BJ (cell line): ENCODE measurements around the gene LIF. TPM values are rescaled to one million over a fixed set of nuclear protein-coding genes. Genes with fewer than 3 reads are reported as not detected.

Source experiments
- CTCF ChIA-PET: fragments of 350-600 bp; formaldehyde crosslinking; extraction: SDS; loops from one replicate; lab custom pipeline; 2021; ENCODE audit warnings: antibody characterized with exemption, inconsistent platforms; lab: Yijun Ruan, JAX
- POLR2A ChIA-PET: fragments of 300-600 bp; sonication (Branson Sonifier 250); formaldehyde crosslinking; extraction: SDS; loops from one replicate; lab custom pipeline; 2021; ENCODE audit warnings: antibody characterized with exemption; lab: Charles Lee
- DNase-seq: peaks from one replicate; pipeline ENCODE4 v3.0.0-alpha.2; 2011; ENCODE audit warnings: low read depth
- H3K27me3 ChIP-seq: 2 replicates; pipeline ENCODE4 v1.6.0; 2011; ENCODE audit warnings: low read length; ENCODE audit not compliant: control insufficient read depth, insufficient read depth
- H3K36me3 ChIP-seq: 2 replicates; pipeline ENCODE4 v1.5.1; 2011; ENCODE audit warnings: low read length; ENCODE audit not compliant: control insufficient read depth, insufficient read depth
- H3K4me3 ChIP-seq: 2 replicates; pipeline ENCODE4 v1.5.1; 2011; ENCODE audit warnings: low read depth, mild to moderate bottlenecking, control low read depth, low read length
- polyA plus RNA-seq: library from polyadenylated mRNA; depleted of rRNA; stranded (reverse); fragments of >200 nt; gene quantifications from 2 replicates; pipeline ENCODE4 v1.2.3, GENCODE V29; 2011
- TF ChIP-seq, protein P1 (sequence below): IDR thresholded peaks from 2 replicates; pipeline ENCODE4 v1.5.1; 2011; ENCODE audit warnings: low read depth, mild to moderate bottlenecking, control low read depth, inconsistent platforms, low read length, moderate library complexity; ENCODE audit not compliant: insufficient read depth

LIF gene
- polyA plus RNA-seq, 1 experiment, result 5.8 TPM

DNA sequence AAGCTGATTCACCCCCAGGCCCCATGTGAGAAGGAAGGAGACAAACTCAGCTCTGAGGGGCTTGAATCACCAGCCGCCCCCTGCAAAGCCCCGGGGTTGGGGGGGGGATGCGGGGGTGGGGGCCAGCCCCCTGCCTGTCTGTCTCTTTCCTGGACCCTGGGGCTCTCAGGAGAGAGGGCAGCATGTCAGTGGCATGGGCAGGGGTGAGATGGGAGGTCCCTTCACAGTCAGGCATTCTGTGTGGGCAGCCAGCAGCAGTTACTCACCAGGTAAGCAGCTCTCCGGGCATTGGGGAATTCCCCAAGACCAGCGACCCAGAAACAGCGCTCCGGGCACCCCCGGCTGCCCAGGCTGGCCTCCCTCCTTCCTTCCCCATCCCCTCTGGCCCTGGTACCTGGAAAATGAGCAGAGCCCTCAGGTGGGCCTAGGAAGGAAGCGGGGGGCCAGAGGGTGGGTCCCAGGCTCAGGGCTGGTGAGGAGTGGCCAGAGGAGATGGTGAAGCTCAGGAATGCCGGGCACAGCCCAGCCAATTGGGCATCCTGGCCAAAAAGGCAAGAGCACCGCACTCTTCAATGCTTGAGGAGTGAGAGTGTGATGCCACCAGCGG lies 4.2 kb upstream of the LIF start:
- POLR2A ChIA-PET, result interaction anchor here (0.6 kb wide), 2 partner anchors 93 to 166 kb away, joined by 3 read pairs; no protein-coding TSS in a partner anchor
- H3K27me3 ChIP-seq, result no peaks in the 10 kb centered on the region
- DNase-seq, result no peak
- TF ChIP-seq, protein P1, sequence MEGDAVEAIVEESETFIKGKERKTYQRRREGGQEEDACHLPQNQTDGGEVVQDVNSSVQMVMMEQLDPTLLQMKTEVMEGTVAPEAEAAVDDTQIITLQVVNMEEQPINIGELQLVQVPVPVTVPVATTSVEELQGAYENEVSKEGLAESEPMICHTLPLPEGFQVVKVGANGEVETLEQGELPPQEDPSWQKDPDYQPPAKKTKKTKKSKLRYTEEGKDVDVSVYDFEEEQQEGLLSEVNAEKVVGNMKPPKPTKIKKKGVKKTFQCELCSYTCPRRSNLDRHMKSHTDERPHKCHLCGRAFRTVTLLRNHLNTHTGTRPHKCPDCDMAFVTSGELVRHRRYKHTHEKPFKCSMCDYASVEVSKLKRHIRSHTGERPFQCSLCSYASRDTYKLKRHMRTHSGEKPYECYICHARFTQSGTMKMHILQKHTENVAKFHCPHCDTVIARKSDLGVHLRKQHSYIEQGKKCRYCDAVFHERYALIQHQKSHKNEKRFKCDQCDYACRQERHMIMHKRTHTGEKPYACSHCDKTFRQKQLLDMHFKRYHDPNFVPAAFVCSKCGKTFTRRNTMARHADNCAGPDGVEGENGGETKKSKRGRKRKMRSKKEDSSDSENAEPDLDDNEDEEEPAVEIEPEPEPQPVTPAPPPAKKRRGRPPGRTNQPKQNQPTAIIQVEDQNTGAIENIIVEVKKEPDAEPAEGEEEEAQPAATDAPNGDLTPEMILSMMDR, result no peak
- no peaks in the 10 kb centered on the region for H3K36me3 ChIP-seq
- H3K4me3 ChIP-seq, result no peak overlapping the region
- CTCF ChIA-PET, result interaction anchor here (0.8 to 3.4 kb wide), 8 partner anchors 11 to 162 kb away, joined by 3 to 15 read pairs (median 4); no protein-coding TSS in a partner anchor

DNA sequence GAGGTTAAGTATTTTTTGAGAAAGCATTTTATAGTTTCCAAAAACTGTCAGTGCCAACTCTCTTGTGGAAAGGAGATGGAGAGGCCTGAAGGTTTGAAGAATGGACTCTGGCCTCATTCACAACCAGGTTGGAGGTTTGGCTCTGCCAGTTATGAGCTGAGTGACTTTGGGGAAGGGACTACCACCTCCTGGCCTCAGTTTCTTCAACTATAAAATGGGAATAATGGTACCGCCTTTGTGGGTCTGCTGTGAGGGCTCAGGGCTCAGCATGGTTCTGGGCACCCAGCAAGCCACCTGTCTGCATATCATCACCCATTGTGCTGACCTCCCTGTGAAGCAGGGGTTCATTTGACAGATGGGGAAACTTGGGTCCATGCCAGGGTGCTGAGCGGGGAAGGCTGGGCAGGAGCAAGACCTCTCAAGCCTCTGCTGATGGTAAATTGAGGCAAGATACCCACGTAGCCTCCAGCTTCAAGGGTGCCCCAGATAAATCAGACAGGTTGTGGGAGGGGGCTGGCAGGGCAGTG lies 3.5 kb upstream of the LIF start:
- Histone ChIP-seq H3K36me3 (no peaks in the 10 kb centered on the region), H3K4me3 (no peak overlapping the region), H3K27me3 (no peaks in the 10 kb centered on the region)
- DNase-seq, result no peak
- CTCF ChIA-PET, result interaction anchor here (0.8 to 3.4 kb wide), 6 partner anchors 11 to 162 kb away, joined by 3 to 15 read pairs (median 4); no protein-coding TSS in a partner anchor
- POLR2A ChIA-PET, result interaction anchor here (0.6 kb wide), 1 partner anchor 166 kb away, joined by 3 read pairs; no protein-coding TSS in a partner anchor
- TF ChIP-seq, protein P1, result no peak

DNA sequence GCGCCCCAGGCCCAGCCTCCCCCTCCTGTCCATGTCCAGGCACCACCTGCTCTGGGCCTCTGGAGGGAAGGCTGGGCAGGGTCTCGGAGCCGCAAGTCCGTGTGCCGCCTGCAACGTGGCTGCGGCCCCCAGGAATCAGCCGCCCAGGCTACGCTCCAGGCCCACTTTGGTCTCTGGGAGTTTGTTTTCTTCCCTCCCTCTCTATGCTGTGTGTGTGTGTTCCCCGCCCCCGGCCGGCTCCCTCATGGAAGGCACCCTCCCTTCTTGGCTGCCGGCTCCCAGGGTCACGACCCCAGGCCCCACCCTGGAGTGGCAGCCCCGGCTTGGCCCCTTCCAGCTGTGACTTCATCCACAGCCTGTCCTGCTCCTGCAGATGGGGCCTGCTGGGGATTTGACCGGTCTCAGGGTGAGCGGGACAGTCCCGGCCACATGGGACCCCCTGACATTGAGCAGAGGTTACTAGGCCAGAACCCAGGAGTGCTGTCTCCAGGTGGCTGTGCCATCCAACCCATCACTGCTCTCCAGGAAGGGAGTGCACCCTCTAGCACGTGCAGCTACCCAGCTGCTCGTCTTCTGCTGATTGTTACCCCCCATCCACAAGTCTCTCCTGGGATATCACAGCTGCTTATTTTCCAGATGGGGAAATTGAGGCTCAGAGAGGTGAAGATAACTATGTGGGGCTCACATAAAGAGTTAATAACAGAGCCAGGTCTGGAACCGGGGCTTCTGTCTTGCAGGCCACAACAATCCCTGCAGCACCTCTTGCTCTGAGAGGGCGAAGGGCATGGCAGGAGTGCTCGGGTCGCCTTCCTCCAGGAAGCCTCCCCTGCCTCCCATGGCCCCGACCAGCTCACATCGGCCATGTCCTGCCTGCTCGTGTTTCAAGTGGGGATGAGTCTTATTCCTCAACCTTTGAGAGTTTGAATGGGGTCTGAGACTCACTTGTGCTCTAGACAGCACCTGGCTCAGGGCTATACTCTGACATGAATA lies 2.8 kb upstream of the LIF start:
- H3K36me3 ChIP-seq, result no peaks in the 10 kb centered on the region
- CTCF ChIA-PET, result interaction anchor here (0.9 to 3.4 kb wide), 3 partner anchors 12 to 141 kb away, joined by 3 to 15 read pairs (median 3); no protein-coding TSS in a partner anchor
- no peak overlapping the region for H3K4me3 ChIP-seq
- TF ChIP-seq, protein P1, result no peak
- H3K27me3 ChIP-seq, result no peaks in the 10 kb centered on the region
- DNase-seq, result no peak
- POLR2A ChIA-PET, result no interaction called here

DNA sequence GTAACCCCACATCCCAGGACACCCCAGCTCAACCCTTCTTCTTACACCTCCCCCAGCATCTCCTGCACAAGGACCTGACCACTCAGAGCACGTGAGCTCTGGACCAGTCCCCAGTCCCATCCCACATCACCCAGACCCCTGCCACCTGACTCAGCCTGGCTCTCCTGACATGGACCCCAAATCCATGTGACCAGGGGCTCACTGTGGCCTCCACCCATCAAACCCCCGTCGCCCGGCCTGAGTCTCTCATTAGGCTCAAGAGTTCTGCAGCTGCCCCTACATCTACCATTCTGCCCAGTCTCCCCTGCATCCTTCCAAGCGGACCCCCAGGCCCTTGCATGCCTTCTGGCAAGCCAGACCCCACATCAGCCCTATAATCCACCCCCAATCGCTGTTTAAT lies 1.9 kb upstream of the LIF start:
- no peak for DNase-seq
- CTCF ChIA-PET, result interaction anchor here (1.1 to 3.4 kb wide), 3 partner anchors 38 to 140 kb away, joined by 3 to 15 read pairs (median 3); no protein-coding TSS in a partner anchor
- POLR2A ChIA-PET, result no interaction called here
- TF ChIP-seq, protein P1, result no peak
- no peak overlapping the region for H3K4me3 ChIP-seq
- H3K36me3 ChIP-seq, result peaks cover 4% of the 10 kb centered on the region
- H3K27me3 ChIP-seq, result no peaks in the 10 kb centered on the region
